GM23338 (cell line): ENCODE data around the gene ARHGAP30. TPM values are rescaled to one million over a fixed set of nuclear protein-coding genes. Genes with fewer than 3 reads are reported as not detected.

ENCODE experiments used
- ATAC-seq: fragments of 200-7000 bp; cut with Tn5 transposase; 3 replicates; pipeline ENCODE4 v1.9.1; 2020
- DNase-seq: peaks from one replicate; pipeline ENCODE4 v3.0.0-alpha.2; 2015; ENCODE audit warnings: low spot score
- H2AFZ ChIP-seq: fragments of 200-600 bp; sonication (generic); 2 replicates; pipeline ENCODE4 v1.8.0; 2016; ENCODE audit warnings: antibody characterized with exemption, mild to moderate bottlenecking, moderate library complexity
- H3F3A ChIP-seq: fragments of 200-600 bp; sonication (generic); replicated peaks from 2 replicates; pipeline ENCODE4 v1.8.0; 2017; ENCODE audit warnings: antibody characterized with exemption, mixed run types, low read depth
- H3K27ac ChIP-seq: fragments of 200-600 bp; sonication (generic); 2 replicates; pipeline ENCODE4 v1.6.1; 2016; ENCODE audit warnings: low read depth
- H3K27me3 ChIP-seq: fragments of 200-600 bp; sonication (generic); 2 replicates; pipeline ENCODE4 v1.8.0; 2016; ENCODE audit warnings: mild to moderate bottlenecking, mixed run types, moderate library complexity; ENCODE audit not compliant: insufficient read depth
- H3K36me3 ChIP-seq: fragments of 200-600 bp; sonication (generic); 2 replicates; pipeline ENCODE4 v1.8.0; 2016; ENCODE audit warnings: mild to moderate bottlenecking; ENCODE audit not compliant: insufficient read depth
- H3K4me1 ChIP-seq: fragments of 200-600 bp; sonication (generic); 2 replicates; pipeline ENCODE4 v1.8.0; 2016; ENCODE audit warnings: mild to moderate bottlenecking, moderate library complexity; ENCODE audit not compliant: insufficient read depth
- H3K4me2 ChIP-seq: fragments of 200-600 bp; sonication (generic); 2 replicates; pipeline ENCODE4 v1.7.1; 2017; ENCODE audit warnings: mixed run types
- H3K4me3 ChIP-seq: fragments of 200-600 bp; sonication (generic); 2 replicates; pipeline ENCODE4 v1.6.1; 2016; ENCODE audit warnings: mixed run types
- H3K79me2 ChIP-seq: fragments of 200-600 bp; sonication (generic); replicated peaks from 2 replicates; pipeline ENCODE4 v1.8.0; 2017; ENCODE audit warnings: mild to moderate bottlenecking; ENCODE audit not compliant: insufficient read depth
- H3K9me2 ChIP-seq: fragments of 200-600 bp; sonication (generic); 2 replicates; pipeline ENCODE4 v1.8.0; 2017; ENCODE audit not compliant: insufficient read depth
- H4K20me1 ChIP-seq: fragments of 200-600 bp; sonication (generic); replicated peaks from 2 replicates; pipeline ENCODE4 v1.8.0; 2017; ENCODE audit warnings: mild to moderate bottlenecking; ENCODE audit not compliant: insufficient read depth
- H3K27ac Mint-ChIP-seq: 2 replicates; pipeline ENCODE4 v1.8.0; 2020; ENCODE audit warnings: inconsistent platforms, mild to moderate bottlenecking, moderate library complexity, mixed read lengths
- H3K27me3 Mint-ChIP-seq: 3 replicates; pipeline ENCODE4 v1.8.0; 2022; ENCODE audit warnings: low read depth, mild to moderate bottlenecking, moderate library complexity, mixed read lengths, inconsistent platforms; ENCODE audit not compliant: insufficient read depth, poor library complexity
- H3K36me3 Mint-ChIP-seq: 3 replicates; pipeline ENCODE4 v1.8.0; 2021; ENCODE audit warnings: low read depth, mild to moderate bottlenecking, inconsistent platforms, moderate library complexity, mixed read lengths
- H3K4me1 Mint-ChIP-seq: 3 replicates; pipeline ENCODE4 v1.8.0; 2020; ENCODE audit warnings: mild to moderate bottlenecking, inconsistent platforms, mixed read lengths
- H3K4me3 Mint-ChIP-seq: 3 replicates; pipeline ENCODE4 v1.8.0; 2021; ENCODE audit warnings: moderate library complexity, mild to moderate bottlenecking, inconsistent platforms, mixed read lengths
- H3K9me3 Mint-ChIP-seq: 3 replicates; pipeline ENCODE4 v1.8.0; 2020; ENCODE audit warnings: moderate library complexity, mild to moderate bottlenecking, inconsistent platforms, mixed read lengths
- CREB1 ChIP-seq: fragments of 250-450 bp; sonication (Bioruptor Pico); IDR thresholded peaks from 2 replicates; pipeline ENCODE4 v1.5.0; 2020; ENCODE audit warnings: low read depth, mild to moderate bottlenecking, moderate library complexity
- CTCF ChIP-seq, 2 experiments: fragments of 200-600 bp in 1 of 2; sonication (generic) in 1 of 2; conservative IDR thresholded peaks; 2 replicates each; pipeline versions ENCODE4 v1.5.1 to v1.6.1; 2016 to 2017; ENCODE audit warnings: antibody characterized with exemption in 2 of 2, low read depth in 2 of 2, mild to moderate bottlenecking in 2 of 2, moderate library complexity in 1 of 2
- ETS1 ChIP-seq: IDR thresholded peaks from 2 replicates; pipeline ENCODE4 v1.6.1; 2016; ENCODE audit warnings: antibody characterized with exemption
- EZH2 ChIP-seq: fragments of 200-600 bp; sonication (generic); IDR thresholded peaks from one replicate; pipeline ENCODE4 v1.8.0; 2017; ENCODE audit warnings: antibody characterized with exemption, mild to moderate bottlenecking, low read depth; ENCODE audit not compliant: unreplicated experiment
- JUNB ChIP-seq: IDR thresholded peaks from one replicate; pipeline ENCODE4 v1.6.1; 2016; ENCODE audit warnings: antibody characterized with exemption; ENCODE audit not compliant: unreplicated experiment
- NANOG ChIP-seq: IDR thresholded peaks from 2 replicates; pipeline ENCODE4 v1.6.1; 2016; ENCODE audit warnings: antibody characterized with exemption, borderline replicate concordance
- POLR2AphosphoS5 ChIP-seq: IDR thresholded peaks from 2 replicates; pipeline ENCODE4 v1.6.1; 2016; ENCODE audit warnings: antibody characterized with exemption, low read depth
- REST ChIP-seq: IDR thresholded peaks from one replicate; pipeline ENCODE4 v1.6.1; 2018; ENCODE audit warnings: antibody characterized with exemption; ENCODE audit not compliant: unreplicated experiment
- STAT1 ChIP-seq: IDR thresholded peaks from one replicate; pipeline ENCODE4 v1.6.1; 2016; ENCODE audit warnings: antibody characterized with exemption; ENCODE audit not compliant: unreplicated experiment
- ZNF114 ChIP-seq: fragments of 250-450 bp; sonication (Bioruptor Pico); IDR thresholded peaks from 2 replicates; pipeline ENCODE4 v1.5.0; 2020; ENCODE audit warnings: mild to moderate bottlenecking, moderate library complexity
- ZNF331 ChIP-seq: fragments of 250-450 bp; sonication (Bioruptor Pico); IDR thresholded peaks from 2 replicates; pipeline ENCODE4 v1.5.0; 2020; ENCODE audit warnings: low read depth, mild to moderate bottlenecking, moderate library complexity
- ZNF462 ChIP-seq: fragments of 250-450 bp; sonication (Bioruptor Pico); IDR thresholded peaks from 2 replicates; pipeline ENCODE4 v1.5.0; 2020; ENCODE audit warnings: mild to moderate bottlenecking, moderate library complexity
- polyA plus RNA-seq: library from polyadenylated mRNA; unstranded; fragments of >200 nt; fragmentation: Nextera tagmentation; extraction: Ambion mirVana; gene quantifications from 2 replicates; pipeline ENCODE4 v1.2.1, GENCODE V29; 2016
- total RNA-seq: library from RNA; depleted of rRNA; stranded (reverse); fragments of >200 nt; shearing (Covaris generic); gene quantifications from 2 replicates; pipeline ENCODE4 v1.2.3, GENCODE V29; 2014

Gene ARHGAP30
- total and polyA plus RNA-seq, 2 experiments from 2014 or later, result 0.45 TPM; not detected in 1

- no peak for TF ChIP-seq REST
- TF ChIP-seq POLR2AphosphoS5, result no peak
- no peak for TF ChIP-seq ZNF114
- TF ChIP-seq NANOG, result no peak
- no peak for TF ChIP-seq CREB1
- TF ChIP-seq JUNB, result no peak
- no peak for TF ChIP-seq STAT1
- no peak for TF ChIP-seq CTCF (conservative IDR thresholded peaks at IDR 0.05; ENCODE audit: low read depth in 2 of 2)
- TF ChIP-seq ZNF331 (CRISPR knock-in tag), result no peak
- TF ChIP-seq ETS1, result no peak
- TF ChIP-seq EZH2, result no peak
Measured at GRCh38 chr1:161096530-161096929, 26.8 kb upstream of the ARHGAP30 start (continued).

- H3K27ac ChIP-seq, result no peak overlapping the region
- no peaks in the 10 kb centered on the region for H3K79me2 ChIP-seq
- Mint-ChIP-seq H3K4me3 (no peak overlapping the region), H3K9me3 (peaks cover 3% of the 10 kb centered on the region; the same call in 1 of the 3 replicates), H3K4me1 (peaks cover 7% of the 10 kb centered on the region; the same call in 1 of the 3 replicates), H3K27ac (no peak overlapping the region), H3K27me3 (peaks cover 18% of the 10 kb centered on the region), H3K36me3 (peaks cover 9% of the 10 kb centered on the region; the same call in 1 of the 3 replicates)
- no peaks in the 10 kb centered on the region; the same call in 1 of the 2 replicates for H3K4me1 ChIP-seq
- no peaks in the 10 kb centered on the region for H3K27me3 ChIP-seq
- no peaks in the 10 kb centered on the region; the same call in 1 of the 2 replicates for H3K36me3 ChIP-seq
- H3K4me3 ChIP-seq, result no peak overlapping the region
- no peak overlapping the region for H2AFZ ChIP-seq
- no peaks in the 10 kb centered on the region for H3K9me2 ChIP-seq
- DNase-seq (no peak), ATAC-seq (no peak)
- H3K4me2 ChIP-seq, result no peak overlapping the region
- peaks cover 16% of the 10 kb centered on the region for H3F3A ChIP-seq
- no peaks in the 10 kb centered on the region for H4K20me1 ChIP-seq
- TF ChIP-seq POLR2AphosphoS5 (no peak), ZNF462 (CRISPR knock-in tag) (no peak)
Measured at GRCh38 chr1:161096015-161096414, 26.3 kb upstream of the ARHGAP30 start.
